AG04450 (cell line): ENCODE measurements around the gene RPL10A. TPM values are rescaled to one million over a fixed set of nuclear protein-coding genes. Genes with fewer than 3 reads are reported as not detected.
"Not testable (repeated sequence)": the region's sequence is repeated elsewhere in the genome, so short reads cannot be mapped to it uniquely, and the experiment has no call there.

ENCODE experiments used
- CTCF ChIA-PET: fragments of 300-600, 350-600 bp; formaldehyde crosslinking; extraction: SDS; loops from one replicate; lab custom pipeline; 2022; ENCODE audit warnings: antibody characterized with exemption, inconsistent platforms; lab: Charles Lee
- POLR2A ChIA-PET: fragments of 350-600 bp; formaldehyde crosslinking; extraction: SDS; loops from one replicate; lab custom pipeline; 2021; ENCODE audit warnings: antibody characterized with exemption, inconsistent platforms; lab: Yijun Ruan, JAX
- DNase-seq: peaks from one replicate; pipeline ENCODE4 v3.0.0-alpha.2; 2011; ENCODE audit warnings: low read depth, low spot score
- H3K27ac ChIP-seq: one replicate; pipeline ENCODE4 v1.5.1; 2012; ENCODE audit warnings: low read depth, low read length, control low read depth
- H3K27me3 ChIP-seq: one replicate; pipeline ENCODE4 v1.6.0; 2012; ENCODE audit warnings: low read length; ENCODE audit not compliant: control insufficient read depth, insufficient read depth
- H3K4me3 ChIP-seq: 2 replicates; pipeline ENCODE4 v1.5.1; 2011; ENCODE audit warnings: mild to moderate bottlenecking, low read depth, low read length, control low read depth
- H3K9me3 ChIP-seq: 2 replicates; pipeline ENCODE4 v1.5.1; 2012; ENCODE audit warnings: low read length; ENCODE audit not compliant: control insufficient read depth, insufficient read depth
- CTCF ChIP-seq: IDR thresholded peaks from 2 replicates; pipeline ENCODE4 v1.5.1; 2011; ENCODE audit warnings: low read depth, low read length, control low read depth, inconsistent platforms
- polyA plus RNA-seq: library from polyadenylated mRNA; depleted of rRNA; stranded (reverse); fragments of >200 nt; gene quantifications from 2 replicates; pipeline ENCODE4 v1.2.3, GENCODE V29; 2011; rRNA removed
- small RNA-seq: library from RNA; depleted of rRNA; stranded (forward); fragments of <200 nt; gene quantifications from one replicate; pipeline ENCODE3, GENCODE V24; 2012; ENCODE audit warnings: low read depth; ENCODE audit not compliant: insufficient read length

The RPL10A gene
- polyA plus RNA-seq, 1 experiment, result 2,636 TPM

- peaks cover 18% of the 10 kb centered on the region for H3K27me3 ChIP-seq
- CTCF ChIA-PET, result interaction anchor here (0.6 to 2.3 kb wide), 2 partner anchors 221 to 489 kb away, joined by 3 to 10 read pairs; no protein-coding TSS in a partner anchor
- TF ChIP-seq CTCF, result no peak
- no peak overlapping the region for H3K4me3 ChIP-seq
- no peaks in the 10 kb centered on the region; the same call in 1 of the 2 replicates for H3K9me3 ChIP-seq
- no peak overlapping the region for H3K27ac ChIP-seq
- POLR2A ChIA-PET, result interaction anchor here (0.6 to 0.7 kb wide), 2 partner anchors 25 to 42 kb away, joined by 3 to 6 read pairs; no protein-coding TSS in a partner anchor
- no peak for DNase-seq
Measured at GRCh38 chr6:35516712-35517111, 48.5 kb downstream of the RPL10A start.

GRCh38 chr6:35517978-35518377 is 49.8 kb downstream of the RPL10A start:
- H3K9me3 ChIP-seq, H3K27ac ChIP-seq, DNase-seq, POLR2A ChIA-PET, H3K27me3 ChIP-seq, H3K4me3 ChIP-seq: not testable (repeated sequence)
- CTCF ChIA-PET, result interaction anchor here (1.4 to 2.3 kb wide), 2 partner anchors 219 kb away, joined by 4 to 10 read pairs; partner anchors contain the start of gene ARMC12

- H3K9me3 ChIP-seq, result no peaks in the 10 kb centered on the region
- H3K27ac ChIP-seq, result no peak overlapping the region
- peaks cover 9% of the 10 kb centered on the region for H3K27me3 ChIP-seq
- no peak for TF ChIP-seq CTCF
- no peak for DNase-seq
- CTCF ChIA-PET, result interaction anchor here (1.1 to 1.4 kb wide), 2 partner anchors 218 to 221 kb away, joined by 3 to 4 read pairs; partner anchors contain the start of gene ARMC12
- POLR2A ChIA-PET, result no interaction called here
- H3K4me3 ChIP-seq, result no peak overlapping the region
Measured at GRCh38 chr6:35518566-35519312, 50.5 kb downstream of the RPL10A start.

- ChIA-PET CTCF (interaction anchor here (0.7 to 1.4 kb wide), 4 partner anchors 33 to 220 kb away, joined by 3 to 4 read pairs (median 4); partner anchors contain the start of gene ARMC12), POLR2A (interaction anchor here (0.7 kb wide), 1 partner anchor 83 kb away, joined by 3 read pairs; no protein-coding TSS in a partner anchor)
- no peak for DNase-seq
Measured at GRCh38 chr6:35519313-35520015, 51.3 kb downstream of the RPL10A start.

More at GRCh38 chr6:35519313-35520015, 51.3 kb downstream of the RPL10A start:
- no peak overlapping the region for H3K4me3 ChIP-seq
- no peaks in the 10 kb centered on the region for H3K9me3 ChIP-seq
- no peak overlapping the region for H3K27ac ChIP-seq
- TF ChIP-seq CTCF, result no peak
- H3K27me3 ChIP-seq, result peaks cover 4% of the 10 kb centered on the region

Small RNAs within 50 kb of the gene (small RNA-seq; reads per million reads assigned to genes)
- gene MIR7111, result not detected

Other genes with a start within 250 kb of the RPL10A start
- gene ZNF76, start 208.7 kb upstream of the RPL10A start, polyA plus RNA-seq, result 10.2 and 14.3 TPM in 2 replicates
- 2.5 and 2.6 TPM in 2 replicates for gene DEF6, start 170.6 kb upstream of the RPL10A start, polyA plus RNA-seq
- gene PPARD, start 125.8 kb upstream of the RPL10A start, polyA plus RNA-seq, result 26.9 and 32.9 TPM in 2 replicates
- gene FANCE, start 16.1 kb upstream of the RPL10A start, polyA plus RNA-seq, result 7.0 and 7.1 TPM in 2 replicates
- gene TEAD3, start 28.7 kb downstream of the RPL10A start, polyA plus RNA-seq, result 16.6 and 22.8 TPM in 2 replicates
- not detected in 2 replicates for gene TULP1, start 44.5 kb downstream of the RPL10A start, polyA plus RNA-seq
- gene FKBP5, start 220.5 kb downstream of the RPL10A start, polyA plus RNA-seq, result 6.9 and 7.6 TPM in 2 replicates